Measurements from ENCODE around the gene SELE. TPM values are rescaled to one million over a fixed set of nuclear protein-coding genes. Genes with fewer than 3 reads are reported as not detected.

The SELE gene
- total and polyA plus RNA-seq, 12 donors = 0.14 to 7.2 (median 0.97) TPM

- Histone ChIP-seq H3K4me3 (no peak overlapping the region), H3K36me3 (replicated peaks in 1 of 2) (no peaks in the 10 kb centered on the region), H3K4me1 (replicated peaks in 1 of 2) (no peaks in the 10 kb centered on the region), H3K9me3 (replicated peaks in 1 of 3) (no peaks in the 10 kb centered on the region), H3K27me3 (no peaks in the 10 kb centered on the region), H3K27ac (no peak overlapping the region)
- 39 to 50% (median 40%) methylated on average over 2 of the region's 2 CpGs for WGBS, 4 donors
- intact Hi-C loops (cut with DNase I) = no loop called here
- no peak for TF ChIP-seq POLR2A (IDR thresholded peaks at IDR 0.05)
- no peak for TF ChIP-seq CTCF (IDR thresholded peaks at IDR 0.05)
- no peak for DNase-seq
Measured at GRCh38 chr1:169682071-169682470, 51.8 kb downstream of the SELE start.

GRCh38 chr1:169681140-169681539 lies 52.7 kb downstream of the SELE start:
- Histone ChIP-seq H3K4me1 (replicated peaks in 1 of 2) (no peaks in the 10 kb centered on the region), H3K4me3 (no peak overlapping the region), H3K27me3 (no peaks in the 10 kb centered on the region), H3K27ac (no peak overlapping the region), H3K9me3 (replicated peaks in 1 of 3) (no peaks in the 10 kb centered on the region), H3K36me3 (replicated peaks in 1 of 2) (no peaks in the 10 kb centered on the region)
- intact Hi-C loops (cut with DNase I) = no loop called here
- no peak for TF ChIP-seq POLR2A (IDR thresholded peaks at IDR 0.05)
- no peak for TF ChIP-seq CTCF (IDR thresholded peaks at IDR 0.05)
- WGBS, 4 donors = 26 to 33% (median 31%) methylated on average over 2 of the region's 2 CpGs
- DNase-seq = no peak

GRCh38 chr1:169680377-169681019 lies 53.4 kb downstream of the SELE start:
- WGBS, 4 donors = 58 to 70% (median 58%) methylated on average over 6 of the region's 6 CpGs

GRCh38 chr1:169679692-169680091 lies 54.2 kb downstream of the SELE start:
- Histone ChIP-seq H3K9me3 (replicated peaks in 1 of 3) (no peaks in the 10 kb centered on the region), H3K27ac (no peak overlapping the region), H3K4me1 (replicated peaks in 1 of 2) (no peaks in the 10 kb centered on the region), H3K27me3 (no peaks in the 10 kb centered on the region), H3K4me3 (no peak overlapping the region), H3K36me3 (replicated peaks in 1 of 2) (no peaks in the 10 kb centered on the region)
- no peak for DNase-seq
- TF ChIP-seq CTCF (IDR thresholded peaks at IDR 0.05) (no peak), POLR2A (IDR thresholded peaks at IDR 0.05) (no peak)
- WGBS, 4 donors = 66 to 70% (median 67%) methylated on average over 3 of the region's 3 CpGs
- intact Hi-C loops (cut with DNase I) = no loop called here

More at GRCh38 chr1:169680377-169681019, 53.4 kb downstream of the SELE start:
- intact Hi-C loops (cut with DNase I) = no loop called here
- H3K27me3 ChIP-seq = no peaks in the 10 kb centered on the region
- H3K9me3 ChIP-seq (replicated peaks in 1 of 3) = no peaks in the 10 kb centered on the region
- DNase-seq = no peak
- H3K4me1 ChIP-seq (replicated peaks in 1 of 2) = no peaks in the 10 kb centered on the region
- H3K4me3 ChIP-seq = no peak overlapping the region
- H3K27ac ChIP-seq = no peak overlapping the region
- TF ChIP-seq POLR2A (IDR thresholded peaks at IDR 0.05) (no peak), CTCF (IDR thresholded peaks at IDR 0.05) (no peak)
- H3K36me3 ChIP-seq (replicated peaks in 1 of 2) = no peaks in the 10 kb centered on the region
